ENCODE measurements around the gene SASH1.

DNA sequence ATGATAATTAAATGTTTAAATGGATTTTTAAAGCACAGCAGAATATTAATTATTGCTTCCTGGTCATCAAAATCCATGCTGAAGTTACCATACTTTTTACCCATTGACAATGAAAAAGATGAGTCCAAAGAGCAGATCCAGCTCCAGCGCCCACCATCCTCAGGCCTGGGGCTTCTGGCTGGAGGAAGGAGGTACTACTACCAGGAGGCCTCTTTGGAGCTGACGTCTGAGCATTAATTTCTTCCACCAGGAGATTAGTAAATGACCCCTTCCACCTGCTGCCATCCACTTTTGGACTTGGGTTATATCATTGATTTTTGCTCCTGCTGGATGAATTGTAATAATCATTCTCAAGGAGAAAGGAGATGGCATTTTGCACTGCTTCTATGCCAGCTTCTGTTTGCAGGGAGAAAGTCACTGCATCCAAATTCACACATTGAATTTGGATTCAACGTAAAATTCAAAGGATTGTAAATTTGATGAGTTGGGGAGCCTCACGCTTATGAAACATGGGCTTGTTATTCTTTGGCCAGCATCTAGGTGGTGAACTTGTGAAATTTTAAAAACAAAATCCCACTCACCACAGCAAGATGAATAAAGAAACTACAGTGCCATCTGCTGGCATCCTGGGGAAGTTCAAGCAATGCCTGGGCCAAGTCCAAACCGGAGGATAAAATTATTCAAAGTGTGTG is 121.8 kb downstream of the SASH1 start:
- TF ChIP-seq, protein P1, sequence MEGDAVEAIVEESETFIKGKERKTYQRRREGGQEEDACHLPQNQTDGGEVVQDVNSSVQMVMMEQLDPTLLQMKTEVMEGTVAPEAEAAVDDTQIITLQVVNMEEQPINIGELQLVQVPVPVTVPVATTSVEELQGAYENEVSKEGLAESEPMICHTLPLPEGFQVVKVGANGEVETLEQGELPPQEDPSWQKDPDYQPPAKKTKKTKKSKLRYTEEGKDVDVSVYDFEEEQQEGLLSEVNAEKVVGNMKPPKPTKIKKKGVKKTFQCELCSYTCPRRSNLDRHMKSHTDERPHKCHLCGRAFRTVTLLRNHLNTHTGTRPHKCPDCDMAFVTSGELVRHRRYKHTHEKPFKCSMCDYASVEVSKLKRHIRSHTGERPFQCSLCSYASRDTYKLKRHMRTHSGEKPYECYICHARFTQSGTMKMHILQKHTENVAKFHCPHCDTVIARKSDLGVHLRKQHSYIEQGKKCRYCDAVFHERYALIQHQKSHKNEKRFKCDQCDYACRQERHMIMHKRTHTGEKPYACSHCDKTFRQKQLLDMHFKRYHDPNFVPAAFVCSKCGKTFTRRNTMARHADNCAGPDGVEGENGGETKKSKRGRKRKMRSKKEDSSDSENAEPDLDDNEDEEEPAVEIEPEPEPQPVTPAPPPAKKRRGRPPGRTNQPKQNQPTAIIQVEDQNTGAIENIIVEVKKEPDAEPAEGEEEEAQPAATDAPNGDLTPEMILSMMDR (conservative IDR thresholded peaks at IDR 0.05; ENCODE audit: low read depth, low read length): peak; percentile 91
- TF ChIP-seq EZH2phosphoT487 (IDR thresholded peaks at IDR 0.05; ENCODE audit: borderline replicate concordance, low read length) (no peak), EZH2 (IDR thresholded peaks at IDR 0.05; ENCODE audit: low read length, unreplicated experiment) (no peak)

Data from PC-3 (cell line).